22Rv1 (cell line): ENCODE data around the gene TMEM232.
"Not testable (repeated sequence)": the region's sequence is repeated elsewhere in the genome, so short reads cannot be mapped to it uniquely, and the experiment has no call there.

Experiments used
- CTCF ChIP-seq: fragments of 450-650 bp; IDR thresholded peaks from 2 replicates; pipeline ENCODE4 v1.5.1; 2017; ENCODE audit warnings: mild to moderate bottlenecking
- ZFX ChIP-seq: fragments of 450-650 bp; IDR thresholded peaks from 2 replicates; pipeline ENCODE4 v1.6.1; 2017; ENCODE audit warnings: antibody characterized with exemption, borderline replicate concordance

GRCh38 chr5:110731499-110731898, 5.0 kb upstream of the TMEM232 start:
- not testable (repeated sequence) for TF ChIP-seq CTCF, ZFX
